ENCODE data around the gene NOS3. TPM values are rescaled to one million over a fixed set of nuclear protein-coding genes. Genes with fewer than 3 reads are reported as not detected.

The NOS3 gene
- total RNA-seq, result 1 to 10 TPM; 5.2 to 8.1 (median 6.3) TPM

- H3K36me3 ChIP-seq, result no peaks in the 10 kb centered on the region
- 85 to 86% methylated on average over 12 of the region's 12 CpGs for WGBS, 2 donors
- intact Hi-C loops (cut with DNase I), result no loop called here
These were observed at the start of gene NOS3 for GRCh38 chr7:150990416-150991186. Gene NOS3 (plus strand): TSS chr7:150991017. CDS start chr7:150993804, 2,787 bp downstream.

DNA sequence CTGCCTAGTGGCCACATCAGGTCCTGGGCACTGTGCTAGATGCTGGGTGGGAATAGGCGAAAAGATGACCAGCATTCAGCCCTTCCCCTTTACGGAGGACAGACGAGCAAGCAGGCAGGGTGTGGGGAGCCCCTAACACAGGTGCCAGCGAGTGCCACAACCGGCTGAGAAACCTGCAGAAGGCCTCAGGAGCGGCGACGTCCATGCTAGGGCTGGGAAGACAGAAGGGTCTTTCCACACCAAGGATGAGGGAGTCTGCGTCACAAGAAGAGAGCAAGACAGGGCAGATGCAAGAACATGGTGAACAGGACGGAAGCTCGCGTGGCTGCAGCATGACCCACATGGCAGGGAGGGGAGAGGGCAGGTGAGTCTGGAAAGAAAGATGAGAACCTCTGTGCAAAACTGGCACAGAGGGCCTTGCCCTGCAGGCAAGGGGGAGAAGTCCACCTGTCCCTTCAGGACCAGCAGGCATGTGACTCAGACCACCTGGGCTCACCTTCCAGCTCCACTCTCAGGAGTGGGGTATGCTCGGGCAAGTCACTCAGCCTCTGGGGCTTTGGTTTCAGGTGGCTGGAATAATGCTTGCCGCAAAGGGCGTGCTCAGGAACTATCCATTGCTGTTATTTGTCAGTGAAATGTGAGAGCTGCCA lies 49.3 kb upstream of the NOS3 start:
- Histone ChIP-seq H3K4me1 (peaks cover 0 to 9% of the 10 kb centered on the region in 2 donors), H3K27ac (no peak overlapping the region), H3K4me3 (replicated peaks in 1 of 3) (no peak overlapping the region), H3K9me3 (no peaks in the 10 kb centered on the region), H3K36me3 (no peaks in the 10 kb centered on the region), H3K27me3 (no peaks in the 10 kb centered on the region)
- intact Hi-C loops (cut with DNase I), result no loop called here
- no peak for DNase-seq
- WGBS, 2 donors, result 90 to 92% methylated on average over 15 of the region's 15 CpGs
- TF ChIP-seq POLR2A (IDR thresholded peaks at IDR 0.05), result no peak
- TF ChIP-seq, protein P1, sequence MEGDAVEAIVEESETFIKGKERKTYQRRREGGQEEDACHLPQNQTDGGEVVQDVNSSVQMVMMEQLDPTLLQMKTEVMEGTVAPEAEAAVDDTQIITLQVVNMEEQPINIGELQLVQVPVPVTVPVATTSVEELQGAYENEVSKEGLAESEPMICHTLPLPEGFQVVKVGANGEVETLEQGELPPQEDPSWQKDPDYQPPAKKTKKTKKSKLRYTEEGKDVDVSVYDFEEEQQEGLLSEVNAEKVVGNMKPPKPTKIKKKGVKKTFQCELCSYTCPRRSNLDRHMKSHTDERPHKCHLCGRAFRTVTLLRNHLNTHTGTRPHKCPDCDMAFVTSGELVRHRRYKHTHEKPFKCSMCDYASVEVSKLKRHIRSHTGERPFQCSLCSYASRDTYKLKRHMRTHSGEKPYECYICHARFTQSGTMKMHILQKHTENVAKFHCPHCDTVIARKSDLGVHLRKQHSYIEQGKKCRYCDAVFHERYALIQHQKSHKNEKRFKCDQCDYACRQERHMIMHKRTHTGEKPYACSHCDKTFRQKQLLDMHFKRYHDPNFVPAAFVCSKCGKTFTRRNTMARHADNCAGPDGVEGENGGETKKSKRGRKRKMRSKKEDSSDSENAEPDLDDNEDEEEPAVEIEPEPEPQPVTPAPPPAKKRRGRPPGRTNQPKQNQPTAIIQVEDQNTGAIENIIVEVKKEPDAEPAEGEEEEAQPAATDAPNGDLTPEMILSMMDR (IDR thresholded peaks at IDR 0.05), result no peak

More at GRCh38 chr7:150990416-150991186, at the start of gene NOS3:
- Histone ChIP-seq H3K4me3 (replicated peaks in 1 of 3) (no peak within 1 kb of the TSS), H3K4me1 (no peaks in the 10 kb centered on the region), H3K27me3 (no peaks in the 10 kb centered on the region), H3K9me3 (no peaks in the 10 kb centered on the region), H3K27ac (no peak within 1 kb of the TSS)
- no peak for DNase-seq
- TF ChIP-seq, protein P1 (IDR thresholded peaks at IDR 0.05), result no peak
- TF ChIP-seq POLR2A (IDR thresholded peaks at IDR 0.05), result no peak

- Histone ChIP-seq H3K27me3 (peaks cover under 1% of the 10 kb centered on the region), H3K36me3 (no peaks in the 10 kb centered on the region), H3K27ac (no peak overlapping the region), H3K4me1 (peaks cover 0 to 9% of the 10 kb centered on the region in 2 donors), H3K4me3 (replicated peaks in 1 of 3) (no peak overlapping the region), H3K9me3 (no peaks in the 10 kb centered on the region)
- DNase-seq, result no peak
- intact Hi-C loops (cut with DNase I), result no loop called here
- WGBS, 2 donors, result 62 to 68% methylated on average over 8 of the region's 14 CpGs
- TF ChIP-seq POLR2A (IDR thresholded peaks at IDR 0.05), result no peak
- TF ChIP-seq, protein P1 (IDR thresholded peaks at IDR 0.05), result no peak
These were observed 48.7 kb upstream of the NOS3 start for GRCh38 chr7:150942001-150942590.

GRCh38 chr7:150942591-150943452 lies 48.0 kb upstream of the NOS3 start:
- Histone ChIP-seq H3K36me3 (no peaks in the 10 kb centered on the region), H3K4me1 (peaks cover 0 to 8% of the 10 kb centered on the region in 2 donors), H3K4me3 (replicated peaks in 1 of 3) (no peak overlapping the region), H3K27me3 (peaks cover 8% of the 10 kb centered on the region), H3K27ac (no peak overlapping the region), H3K9me3 (no peaks in the 10 kb centered on the region)
- intact Hi-C loops (cut with DNase I), result no loop called here
- 69 to 83% methylated on average over 8 to 13 of the region's 13 CpGs for WGBS, 2 donors
- TF ChIP-seq, protein P1 (IDR thresholded peaks at IDR 0.05), result no peak
- no peak for TF ChIP-seq POLR2A (IDR thresholded peaks at IDR 0.05)
- DNase-seq, result no peak

Measured in thyroid gland (tissue), 4 donors.